DMS53 treated with DMSO at 0.1 percent for 48 hours (cell line): Measurements from ENCODE around the gene HEBP1.
A peak's percentile ranks its signal among the peaks of the same experiment; 100 is the strongest.

Experiments used
- DNase-seq: peaks from one replicate; lab custom pipeline; 2025; ENCODE audit not compliant: unreplicated experiment; lab: John Stamatoyannopoulos, UW

Gene HEBP1

DNA sequence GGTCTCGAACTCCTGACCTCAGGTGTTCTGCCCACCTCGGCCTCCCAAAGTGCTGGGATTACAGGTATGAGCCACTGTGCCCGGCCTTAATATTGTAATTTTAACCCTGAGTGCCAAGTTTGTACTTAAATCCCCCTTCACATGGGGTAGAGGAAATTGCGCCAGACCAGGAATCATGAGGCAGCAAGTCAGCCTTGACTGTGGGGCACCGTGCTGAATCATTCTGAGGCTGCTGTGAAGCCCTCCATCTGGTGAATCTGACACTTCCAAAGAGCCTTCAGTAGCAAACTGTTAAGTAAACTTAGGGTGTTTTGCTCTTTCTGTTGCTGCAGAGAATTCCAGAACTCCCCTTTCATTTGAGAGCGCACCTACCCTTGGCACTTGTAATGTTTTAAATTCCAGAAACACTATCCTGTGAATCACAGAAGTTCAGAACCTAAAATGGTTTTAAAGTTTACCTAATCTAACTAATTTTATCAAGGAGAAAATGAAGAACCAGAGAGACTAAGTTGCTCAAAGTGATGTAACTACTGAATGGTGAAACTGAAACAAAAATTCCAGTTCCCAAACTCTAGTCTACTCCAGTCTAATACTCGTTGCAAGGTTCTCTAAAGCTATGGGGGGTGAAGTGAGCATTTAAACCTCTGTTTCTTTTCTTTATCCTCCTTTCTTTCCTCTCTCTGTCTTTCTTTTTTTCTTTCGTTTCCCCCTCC lies 7.5 kb downstream of the HEBP1 start:
- DNase-seq, result no peak

DNA sequence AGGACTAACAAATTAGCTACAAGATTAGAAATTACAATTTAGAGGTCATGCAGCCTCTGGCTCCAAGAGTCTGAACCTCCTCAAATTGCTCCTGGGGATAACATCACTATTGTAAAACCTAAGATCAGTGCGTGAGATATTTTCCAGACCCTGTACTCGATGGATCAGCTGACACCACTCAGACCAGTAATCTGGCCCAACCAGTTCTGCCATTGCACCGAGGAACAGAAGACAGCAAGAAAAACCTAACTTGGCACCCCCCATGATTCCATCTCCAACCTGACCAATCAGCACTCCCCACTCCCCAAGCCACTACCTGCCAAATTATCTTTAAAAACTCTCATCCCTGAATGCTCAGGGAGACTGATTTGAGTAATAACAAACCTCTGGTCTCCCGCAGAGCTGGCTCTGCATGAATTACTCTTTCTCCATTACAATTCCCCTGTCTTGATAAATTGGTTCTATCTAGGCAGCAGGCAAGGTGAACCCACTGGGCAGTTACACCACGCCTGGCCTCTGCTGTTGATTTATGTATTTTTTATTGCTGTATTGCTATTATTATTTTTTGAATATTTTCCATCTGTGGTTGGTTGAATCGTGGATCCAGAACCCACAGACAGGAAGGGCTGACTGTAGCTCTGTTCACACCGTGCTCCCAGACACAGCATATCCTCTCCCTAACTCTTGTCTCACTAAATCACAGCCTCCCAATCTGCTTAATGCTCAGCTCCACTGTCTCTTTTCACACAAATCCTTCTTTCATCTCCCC lies 9.2 kb downstream of the HEBP1 start:
- no peak for DNase-seq

DNA sequence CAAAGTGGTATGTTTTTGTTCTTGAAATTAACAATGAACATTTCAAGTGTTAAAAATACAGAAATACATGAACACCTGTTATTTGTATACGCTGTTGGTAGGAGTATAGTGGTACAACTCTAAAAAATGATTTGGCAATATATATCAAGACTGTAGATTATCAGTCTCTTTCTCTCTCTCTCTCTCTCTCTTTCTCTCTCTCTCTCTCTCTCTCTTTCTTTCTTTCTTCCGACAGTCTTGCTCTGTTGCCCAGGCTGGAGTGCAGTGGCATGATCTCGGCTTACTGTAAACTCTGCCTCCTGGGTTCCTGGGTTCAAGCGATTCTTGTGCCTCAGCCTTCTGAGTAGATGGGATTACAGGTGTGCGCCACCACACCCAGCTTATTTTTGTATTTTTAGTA lies 12.6 kb downstream of the HEBP1 start:
- no peak for DNase-seq

GRCh38 chr12:12986775-12987331 lies 13.2 kb downstream of the HEBP1 start:
- DNase-seq, result no peak

DNA sequence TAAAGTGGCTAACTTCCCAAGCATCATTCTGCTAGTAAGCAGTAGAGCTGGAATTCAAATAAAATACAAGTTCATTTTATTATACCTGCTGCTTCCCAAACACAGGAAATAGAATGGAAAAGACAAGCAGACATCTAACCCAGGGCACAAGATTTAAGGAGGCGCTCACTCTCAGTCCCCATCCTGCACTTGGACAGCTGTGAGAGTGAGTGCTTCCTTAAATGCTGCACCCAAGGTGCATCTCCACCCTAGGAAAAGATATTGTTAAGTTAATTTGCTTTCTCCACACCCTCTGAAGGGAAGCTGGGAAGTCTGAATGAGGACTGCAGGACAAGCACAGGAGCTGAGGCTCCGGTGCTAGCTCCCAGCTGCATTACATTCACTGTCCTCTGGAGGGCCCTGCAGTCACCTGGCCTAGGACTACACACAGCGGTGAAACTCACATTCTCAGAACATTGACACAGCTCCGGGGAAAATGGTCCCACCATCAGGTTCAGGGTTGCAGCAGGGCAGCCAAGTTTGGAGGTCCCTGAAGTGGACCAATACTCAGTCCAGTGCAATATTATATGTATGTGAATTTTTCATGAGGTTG lies 14.2 kb downstream of the HEBP1 start:
- DNase-seq, result no peak

DNA sequence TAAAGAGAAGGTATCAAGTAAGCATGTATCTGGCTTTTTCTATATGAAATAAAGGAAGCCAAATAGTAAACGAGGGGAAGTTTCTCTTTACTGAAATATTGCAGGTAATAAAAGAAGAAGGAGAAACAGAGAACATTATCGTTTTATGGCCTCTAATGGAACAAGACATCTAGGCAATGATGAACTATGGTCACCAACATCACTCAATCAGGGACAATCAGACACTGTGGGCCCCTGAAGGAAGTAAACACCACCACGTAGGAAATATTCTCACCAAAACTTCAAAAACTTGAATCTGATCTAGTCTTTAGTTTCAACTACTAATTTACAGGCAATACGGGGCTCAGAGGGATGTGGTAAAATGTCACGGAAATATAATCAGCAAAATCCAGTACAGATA lies 15.9 kb downstream of the HEBP1 start:
- no peak for DNase-seq

DNA sequence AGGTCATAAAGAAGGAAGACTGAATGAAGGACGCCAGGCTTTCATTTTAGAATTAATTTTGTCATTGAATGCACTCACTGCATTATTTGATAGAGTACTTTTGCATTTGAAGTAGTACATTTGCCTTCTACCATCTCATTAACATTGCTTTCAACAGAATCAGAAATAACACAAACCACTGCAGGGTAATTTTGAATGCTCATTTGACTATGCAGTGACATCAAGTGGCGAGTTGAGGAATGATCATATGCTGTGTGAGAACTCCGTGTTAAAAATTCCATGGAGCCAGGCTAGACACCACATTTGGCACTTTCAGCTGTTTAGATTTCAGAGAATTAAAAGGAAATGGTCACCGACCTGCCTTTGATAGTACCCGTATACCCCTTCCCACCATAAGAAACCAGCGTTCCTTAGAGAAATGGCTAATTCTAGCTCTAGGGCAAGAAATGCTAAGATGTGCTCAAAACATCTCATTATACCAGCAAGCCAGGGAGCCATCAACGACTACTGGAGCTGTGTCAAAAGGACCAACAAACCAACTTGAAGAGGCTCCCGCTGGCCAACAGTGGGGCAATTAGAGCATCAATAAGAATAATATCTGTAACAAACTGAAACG lies 16.5 kb downstream of the HEBP1 start:
- peak; percentile 37 for DNase-seq

DNA sequence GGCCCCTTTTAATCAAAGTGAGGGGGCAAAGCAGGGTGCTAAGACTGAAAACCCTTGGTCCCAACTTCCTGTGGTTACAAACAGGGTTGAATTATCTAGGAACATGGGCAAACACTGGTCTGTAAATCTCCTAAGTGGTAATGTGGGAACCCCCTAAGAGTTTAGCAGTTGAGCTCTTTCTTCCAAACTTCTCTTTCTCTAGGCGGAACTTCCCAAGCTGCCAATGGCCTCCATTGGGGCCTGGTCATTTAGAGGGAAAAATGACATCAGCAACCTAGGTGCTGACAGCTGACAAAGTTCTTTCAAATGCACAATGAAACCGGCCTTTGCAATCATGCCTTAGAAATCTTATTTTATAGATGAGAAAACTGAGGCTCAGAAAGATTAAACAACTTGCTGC lies 17.7 kb downstream of the HEBP1 start:
- DNase-seq, result no peak

- DNase-seq, result no peak
Observed at GRCh38 chr12:12979731-12980259, 20.3 kb downstream of the HEBP1 start.

DNA sequence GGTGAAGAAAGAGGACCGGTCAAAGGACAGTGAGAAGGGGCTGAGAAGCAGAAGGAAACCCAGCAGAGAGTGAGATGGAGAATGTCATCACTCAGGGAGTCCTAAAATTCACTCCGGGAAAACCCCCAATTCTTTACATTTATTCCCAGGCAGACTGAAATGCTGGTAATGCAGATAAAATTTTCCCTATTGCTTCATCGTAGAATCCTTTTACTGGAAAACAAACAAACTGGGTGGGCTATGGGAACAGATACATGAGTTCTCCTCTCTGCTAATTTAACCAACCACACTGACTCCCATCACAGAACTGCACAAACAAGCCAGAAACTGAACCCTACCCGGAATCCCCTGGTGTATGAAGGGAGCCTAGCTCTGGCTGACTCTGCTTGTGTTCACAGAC lies 20.9 kb downstream of the HEBP1 start:
- no peak for DNase-seq

DNA sequence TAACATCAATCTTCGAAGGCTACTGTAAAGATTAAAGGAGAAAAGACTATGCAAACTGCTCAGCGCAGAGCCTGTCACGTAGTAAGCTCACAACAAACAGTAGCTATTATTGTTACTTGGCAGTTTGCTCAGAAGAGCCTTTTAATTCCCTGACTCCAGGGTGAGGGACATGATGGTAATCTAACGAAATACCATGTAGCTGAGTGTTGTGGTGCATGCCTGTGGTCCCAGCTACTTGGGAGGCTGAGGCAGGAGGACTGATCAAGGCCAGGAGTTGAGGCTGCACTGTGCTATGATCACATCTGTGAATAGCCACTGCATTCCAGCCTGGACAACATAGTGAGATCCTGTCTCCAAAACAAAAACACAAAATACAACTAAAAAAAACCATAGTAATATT lies 22.8 kb downstream of the HEBP1 start:
- no peak for DNase-seq

DNA sequence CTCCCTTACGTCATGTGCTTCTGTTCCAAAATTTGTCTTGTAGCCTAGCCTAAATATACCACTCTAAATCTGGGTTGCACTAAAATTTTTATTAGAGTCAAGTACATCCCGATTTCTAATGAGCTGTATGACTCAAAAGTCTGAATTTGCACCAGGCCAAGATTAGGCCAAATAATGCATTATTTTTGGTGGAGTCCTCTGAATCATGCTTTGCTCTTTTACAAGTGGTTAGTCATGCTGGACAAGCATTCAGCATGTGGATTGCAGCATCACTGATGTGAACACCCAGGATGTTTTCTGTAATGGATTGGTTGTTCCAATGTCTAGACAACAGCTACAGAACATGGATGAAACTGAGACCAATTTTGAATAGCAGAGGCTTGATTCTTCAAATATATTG lies 23.7 kb downstream of the HEBP1 start:
- no peak for DNase-seq

DNA sequence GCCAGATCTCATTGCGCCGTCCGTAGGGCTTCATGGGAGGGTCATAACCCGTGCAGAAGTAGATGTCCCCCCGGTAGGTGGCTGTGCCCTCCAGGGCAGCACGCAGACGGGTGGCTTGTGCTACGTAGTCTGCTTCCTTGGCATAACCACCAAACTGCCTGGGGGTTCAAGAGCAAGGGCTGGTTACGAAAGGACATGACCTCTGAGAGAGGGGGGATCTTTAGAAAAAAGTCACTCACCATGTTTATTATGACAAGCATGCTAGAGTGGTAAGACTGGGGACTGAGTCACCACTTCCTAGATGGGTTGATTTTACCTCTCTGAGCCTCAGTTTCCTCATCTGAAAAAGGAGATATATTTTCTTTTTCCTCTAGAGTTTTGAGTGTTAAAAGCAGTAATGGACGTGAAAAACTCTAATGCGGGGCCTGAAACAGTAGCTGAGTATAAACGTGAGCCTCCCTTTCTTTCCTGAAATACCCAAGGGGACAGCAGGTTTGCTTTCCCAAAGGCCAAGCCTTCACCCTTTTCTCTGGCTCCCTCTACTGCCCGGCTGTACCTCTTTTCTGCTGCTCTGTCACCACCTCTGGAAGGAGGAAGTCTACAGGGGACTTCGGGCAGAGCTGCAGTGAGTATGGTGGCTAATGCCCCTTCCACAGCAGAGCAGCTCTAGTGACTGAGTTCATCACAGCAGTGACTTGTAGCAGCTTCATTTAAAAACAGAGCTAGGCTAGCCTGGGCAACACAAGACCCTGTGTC lies 24.6 kb downstream of the HEBP1 start:
- DNase-seq, result no peak

DNA sequence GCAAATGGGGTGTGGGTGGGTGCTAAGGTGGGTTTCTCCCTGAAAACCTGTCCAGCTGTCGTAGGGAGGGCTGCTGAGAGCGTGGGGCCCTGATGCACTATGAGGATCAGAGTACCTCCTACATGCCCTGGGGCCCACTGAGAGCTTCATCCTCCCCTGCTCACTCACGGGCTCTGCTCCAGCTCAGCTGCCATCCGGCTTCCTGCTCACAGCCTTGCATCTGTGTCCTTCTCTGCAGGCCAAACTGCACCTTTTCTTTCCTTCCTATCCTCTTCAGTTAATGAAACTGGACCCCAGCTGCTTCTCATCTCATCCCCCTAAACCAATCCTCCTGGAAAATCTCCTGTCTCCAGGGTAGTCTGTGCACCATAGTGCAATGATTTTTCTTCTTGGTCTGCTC lies 25.9 kb downstream of the HEBP1 start:
- no peak for DNase-seq

DNA sequence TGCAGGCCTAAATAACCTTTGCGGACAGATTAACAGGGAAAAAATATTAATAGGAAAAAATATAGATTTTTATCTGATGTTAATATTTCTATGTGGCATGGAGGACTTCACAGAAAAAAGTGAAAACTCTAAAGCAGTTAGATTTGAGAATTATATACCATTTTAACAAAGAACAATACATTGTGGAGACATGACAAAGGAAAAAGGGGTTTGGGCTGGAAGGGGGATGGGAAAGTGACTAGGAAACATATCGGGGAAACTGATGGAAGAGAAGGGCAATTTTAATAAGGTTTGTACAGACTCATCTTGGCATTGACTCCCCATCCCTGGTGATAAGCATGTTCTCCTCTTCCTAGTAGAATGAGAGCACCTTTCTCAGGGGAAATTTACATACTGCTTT lies 27.0 kb downstream of the HEBP1 start:
- DNase-seq, result no peak

DNA sequence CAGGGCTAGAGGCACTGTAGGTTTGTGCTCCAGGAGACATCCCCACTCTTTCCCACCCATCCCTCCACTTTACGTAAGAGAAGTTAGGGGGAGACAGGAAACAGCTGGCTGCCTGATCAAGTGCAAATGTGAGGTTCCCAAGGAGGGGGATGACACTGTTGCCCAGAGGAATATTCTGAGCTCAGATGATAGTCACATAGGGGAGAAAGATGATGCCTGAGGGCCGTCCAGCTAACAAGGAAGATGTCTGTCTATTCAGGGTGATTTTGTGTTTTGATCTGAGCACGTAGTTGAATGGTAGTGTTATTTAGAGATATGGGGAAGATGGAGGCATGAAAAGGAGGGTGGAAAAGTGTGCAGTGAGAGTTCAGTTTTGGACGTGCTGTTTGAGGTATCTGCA lies 34.2 kb downstream of the HEBP1 start:
- no peak for DNase-seq

- no peak for DNase-seq
Observed at GRCh38 chr12:12964255-12964654, 35.8 kb downstream of the HEBP1 start.

GRCh38 chr12:12960639-12961209 lies 39.3 kb downstream of the HEBP1 start:
- no peak for DNase-seq

DNA sequence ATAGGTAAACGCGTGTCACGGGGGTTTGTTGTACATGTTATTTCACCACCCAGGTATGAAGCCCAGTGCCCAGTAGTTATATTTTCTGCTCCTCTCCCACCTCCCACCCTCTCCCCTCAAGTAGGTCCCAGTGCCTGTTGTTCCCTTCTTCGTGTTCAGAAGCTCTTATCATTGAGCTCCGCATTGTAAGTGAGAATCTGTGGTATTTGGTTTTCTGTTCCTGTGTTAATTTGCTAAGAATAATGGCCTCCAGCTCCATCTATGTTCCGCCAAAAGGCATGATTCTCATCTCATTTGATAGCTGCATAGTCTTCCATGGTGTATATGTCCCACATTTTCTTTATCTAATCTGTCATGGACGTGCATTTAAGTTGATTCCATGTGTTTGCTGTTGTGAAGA lies 41.2 kb downstream of the HEBP1 start:
- DNase-seq, result no peak

DNA sequence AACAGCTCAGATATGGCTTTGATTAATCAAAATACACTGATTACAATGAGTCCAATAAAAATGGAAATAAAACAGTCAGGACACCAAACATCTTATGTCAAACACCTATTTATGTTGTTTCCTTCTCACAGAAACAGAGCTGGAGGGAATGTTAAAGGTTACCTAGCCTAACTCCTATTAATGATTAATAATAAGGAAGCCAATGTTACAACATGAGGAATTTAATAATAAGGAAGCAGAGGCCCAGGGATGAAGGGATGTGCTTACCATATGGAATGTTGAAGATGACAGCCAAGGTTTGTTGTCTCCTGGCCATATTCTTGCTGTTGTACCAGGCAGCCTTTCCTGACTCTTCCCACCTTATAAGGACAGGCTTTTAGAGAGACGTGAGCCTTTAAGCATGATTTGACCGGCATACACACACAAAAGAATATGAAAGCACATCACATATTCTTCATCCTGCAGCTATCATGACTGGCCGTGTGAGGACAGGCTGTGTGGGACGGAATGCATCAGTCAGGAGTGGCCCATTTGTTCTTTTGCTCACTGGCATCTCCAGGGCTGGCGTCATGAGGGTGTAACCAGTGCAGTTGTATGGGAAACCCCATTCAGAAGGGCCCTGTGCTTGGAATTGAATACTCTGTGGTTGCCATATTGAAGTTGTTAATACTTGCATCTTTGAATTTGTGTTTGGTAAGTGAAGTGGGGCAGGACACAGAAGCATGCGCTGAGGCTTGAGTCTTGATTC lies 45.0 kb downstream of the HEBP1 start:
- DNase-seq, result no peak
